Mucosa of stomach (tissue), 1 donor: ENCODE data around the gene LSM3.

Source experiments
- H3K27me3 ChIP-seq: one replicate; pipeline ENCODE4 v1.7.0; 2013; ENCODE audit warnings: mild to moderate bottlenecking, low read length; ENCODE audit not compliant: control insufficient read depth, insufficient read depth
- H3K36me3 ChIP-seq: one replicate; pipeline ENCODE4 v1.7.0; 2013; ENCODE audit warnings: low read length; ENCODE audit not compliant: control insufficient read depth, insufficient read depth
- H3K4me1 ChIP-seq: one replicate; pipeline ENCODE4 v1.7.0; 2013; ENCODE audit warnings: mild to moderate bottlenecking, low read length; ENCODE audit not compliant: control insufficient read depth, insufficient read depth
- H3K4me3 ChIP-seq: one replicate; pipeline ENCODE4 v1.7.0; 2013; ENCODE audit warnings: low read length
- H3K9ac ChIP-seq: one replicate; pipeline ENCODE4 v1.7.0; 2013; ENCODE audit warnings: mild to moderate bottlenecking, low read length, moderate library complexity
- H3K9me3 ChIP-seq: one replicate; pipeline ENCODE4 v1.7.0; 2013; ENCODE audit warnings: mild to moderate bottlenecking, low read length, moderate library complexity; ENCODE audit not compliant: control insufficient read depth
- donor health status: Pancreatic carcinoma.

The LSM3 gene

GRCh38 chr3:14242490-14243311, 64.1 kb downstream of the LSM3 start:
- Histone ChIP-seq H3K4me3 (no peak overlapping the region), H3K4me1 (no peaks in the 10 kb centered on the region), H3K36me3 (no peaks in the 10 kb centered on the region), H3K27me3 (no peaks in the 10 kb centered on the region), H3K9me3 (no peaks in the 10 kb centered on the region), H3K9ac (no peak overlapping the region)

GRCh38 chr3:14243782-14244181, 65.2 kb downstream of the LSM3 start:
- H3K4me1 ChIP-seq = peaks cover 6% of the 10 kb centered on the region
- no peaks in the 10 kb centered on the region for H3K27me3 ChIP-seq
- no peaks in the 10 kb centered on the region for H3K9me3 ChIP-seq
- H3K9ac ChIP-seq = no peak overlapping the region
- H3K4me3 ChIP-seq = no peak overlapping the region
- no peaks in the 10 kb centered on the region for H3K36me3 ChIP-seq

- Histone ChIP-seq H3K9me3 (no peaks in the 10 kb centered on the region), H3K9ac (no peak overlapping the region), H3K27me3 (no peaks in the 10 kb centered on the region), H3K4me3 (no peak overlapping the region), H3K36me3 (no peaks in the 10 kb centered on the region), H3K4me1 (peaks cover 6% of the 10 kb centered on the region)
Observed at GRCh38 chr3:14244521-14245247, 66.1 kb downstream of the LSM3 start.

- Histone ChIP-seq H3K4me1 (peaks cover 6% of the 10 kb centered on the region), H3K9me3 (no peaks in the 10 kb centered on the region), H3K27me3 (no peaks in the 10 kb centered on the region), H3K9ac (no peak overlapping the region), H3K36me3 (no peaks in the 10 kb centered on the region), H3K4me3 (no peak overlapping the region)
Observed at GRCh38 chr3:14245248-14245639, 66.6 kb downstream of the LSM3 start.

GRCh38 chr3:14245822-14246221, 67.2 kb downstream of the LSM3 start:
- Histone ChIP-seq H3K9ac (no peak overlapping the region), H3K36me3 (no peaks in the 10 kb centered on the region), H3K4me1 (peaks cover 6% of the 10 kb centered on the region), H3K4me3 (no peak overlapping the region), H3K27me3 (no peaks in the 10 kb centered on the region), H3K9me3 (no peaks in the 10 kb centered on the region)

GRCh38 chr3:14246414-14246813, 67.8 kb downstream of the LSM3 start:
- no peak overlapping the region for H3K4me3 ChIP-seq
- H3K4me1 ChIP-seq = peaks cover 6% of the 10 kb centered on the region
- no peaks in the 10 kb centered on the region for H3K9me3 ChIP-seq
- H3K36me3 ChIP-seq = no peaks in the 10 kb centered on the region
- no peaks in the 10 kb centered on the region for H3K27me3 ChIP-seq
- H3K9ac ChIP-seq = no peak overlapping the region

- no peak overlapping the region for H3K9ac ChIP-seq
- no peak overlapping the region for H3K4me3 ChIP-seq
- H3K9me3 ChIP-seq = no peaks in the 10 kb centered on the region
- no peaks in the 10 kb centered on the region for H3K36me3 ChIP-seq
- peaks cover 6% of the 10 kb centered on the region for H3K4me1 ChIP-seq
- no peaks in the 10 kb centered on the region for H3K27me3 ChIP-seq
Observed at GRCh38 chr3:14248477-14248848, 69.8 kb downstream of the LSM3 start.

- no peak overlapping the region for H3K4me3 ChIP-seq
- H3K9ac ChIP-seq = no peak overlapping the region
- no peaks in the 10 kb centered on the region for H3K9me3 ChIP-seq
- no peaks in the 10 kb centered on the region for H3K27me3 ChIP-seq
- peaks cover 6% of the 10 kb centered on the region for H3K4me1 ChIP-seq
- no peaks in the 10 kb centered on the region for H3K36me3 ChIP-seq
Observed at GRCh38 chr3:14248849-14249523, 70.4 kb downstream of the LSM3 start.
